HepG2 (cell line): ENCODE results near the gene ODC1. TPM values are rescaled to one million over a fixed set of nuclear protein-coding genes. Genes with fewer than 3 reads are reported as not detected.

Source experiments
- CERS6 ChIP-seq: sonication (generic); formaldehyde crosslinking; IDR thresholded peaks from 2 replicates; pipeline ENCODE4 v1.5.0; 2020; ENCODE audit warnings: missing genetic modification reagents
- CHD2 ChIP-seq: IDR thresholded peaks from 2 replicates; pipeline ENCODE4 v1.6.1; 2011; ENCODE audit warnings: low read depth, low read length, improper control_type of control experiment
- DMTF1 ChIP-seq: sonication (generic); formaldehyde crosslinking; IDR thresholded peaks from 2 replicates; pipeline ENCODE4 v1.4.0; 2020; ENCODE audit warnings: mild to moderate bottlenecking, missing genetic modification reagents
- HNRNPH1 ChIP-seq: fragments of 200-400 bp; formaldehyde crosslinking; optimal IDR thresholded peaks from 2 replicates; pipeline ENCODE3; 2017; ENCODE audit warnings: mild to moderate bottlenecking, low read depth, low read length
- HOXD1 ChIP-seq: sonication (generic); formaldehyde crosslinking; IDR thresholded peaks from 2 replicates; pipeline ENCODE4 v1.5.0; 2020; ENCODE audit warnings: missing genetic modification reagents
- ONECUT2 ChIP-seq: sonication (generic); formaldehyde crosslinking; IDR thresholded peaks from 2 replicates; pipeline ENCODE4 v1.4.0; 2020; ENCODE audit warnings: missing genetic modification reagents
- PRDM15 ChIP-seq: sonication (generic); formaldehyde crosslinking; IDR thresholded peaks from 2 replicates; pipeline ENCODE4 v1.4.0; 2020; ENCODE audit warnings: missing genetic modification reagents
- SIX4 ChIP-seq: sonication (generic); formaldehyde crosslinking; IDR thresholded peaks from 2 replicates; pipeline ENCODE4 v1.4.0; 2020; ENCODE audit warnings: missing genetic modification reagents
- SNAPC2 ChIP-seq: sonication (generic); formaldehyde crosslinking; IDR thresholded peaks from 2 replicates; pipeline ENCODE4 v1.8.1; 2022; ENCODE audit warnings: mild to moderate bottlenecking, missing genetic modification reagents
- SRSF4 ChIP-seq: fragments of 200-400 bp; formaldehyde crosslinking; IDR thresholded peaks from one replicate; pipeline ENCODE4 v1.6.1; 2018; ENCODE audit warnings: mild to moderate bottlenecking, low read depth, low read length, moderate library complexity; ENCODE audit not compliant: poor library complexity, severe bottlenecking
- STAG1 ChIP-seq: sonication (generic); formaldehyde crosslinking; IDR thresholded peaks from 2 replicates; pipeline ENCODE4 v1.4.0; 2020; ENCODE audit warnings: missing genetic modification reagents
- THAP9 ChIP-seq: sonication (generic); formaldehyde crosslinking; IDR thresholded peaks from 2 replicates; pipeline ENCODE4; 2020; ENCODE audit warnings: missing genetic modification reagents, mild to moderate bottlenecking, borderline replicate concordance
- ZFAT ChIP-seq: sonication (generic); formaldehyde crosslinking; conservative IDR thresholded peaks from 2 replicates; pipeline ENCODE4 v1.8.1; 2023; ENCODE audit warnings: missing genetic modification reagents, inconsistent platforms
- ZMYM4 ChIP-seq: sonication (generic); formaldehyde crosslinking; IDR thresholded peaks from 2 replicates; pipeline ENCODE4 v1.8.1; 2023; ENCODE audit warnings: mild to moderate bottlenecking, missing genetic modification reagents
- ZNF616 ChIP-seq: sonication (generic); formaldehyde crosslinking; IDR thresholded peaks from 2 replicates; pipeline ENCODE4 v1.5.0; 2020; ENCODE audit warnings: low read depth, mild to moderate bottlenecking, missing genetic modification reagents
- polyA plus RNA-seq, 8 experiments: library from polyadenylated mRNA; depleted of rRNA in 3 of 8; stranded (reverse) in 7 of 8; unstranded in 1 of 8; fragments of >200 nt; fragmentation: Illumina TruSeq in 4 of 8; extraction: Trizol in 4 of 8; gene quantifications; 2 replicates each; pipeline versions ENCODE4 v1.2.1 to v1.2.3, GENCODE V29; 2011 to 2016; ENCODE audit warnings: low read depth in 4 of 8, missing spikeins in 1 of 8, mixed read lengths in 1 of 8; ENCODE audit not compliant: insufficient read depth in 1 of 8
- total RNA-seq, 5 experiments: library from RNA; depleted of rRNA; stranded (reverse); fragments of >200 nt; fragmentation: Illumina TruSeq; extraction: Trizol; gene quantifications; 2 replicates each; pipeline ENCODE4 v1.2.3, GENCODE V29; 2016; ENCODE audit warnings: low read depth in 1 of 5
- TF ChIP-seq, protein P1 (sequence below): sonication (generic); formaldehyde crosslinking; IDR thresholded peaks from 2 replicates; pipeline ENCODE4 v1.5.1; 2020; ENCODE audit warnings: missing genetic modification reagents, mild to moderate bottlenecking, borderline replicate concordance

Gene ODC1
- total and polyA plus RNA-seq, 2 of the 13 experiments (the other 11 are each of a cell fraction or from before 2014, with no cell fraction given) = 142 to 371 TPM

GRCh38 chr2:10448576-10449485, 704 bp upstream of the ODC1 start (continued):
- peak; percentile 78 for TF ChIP-seq PRDM15 (CRISPR knock-in tag)
- peak; percentile 98 for TF ChIP-seq CERS6
- peak; percentile 49 for TF ChIP-seq STAG1 (CRISPR knock-in tag)
- no peak for TF ChIP-seq SRSF4
- peak; percentile 76 for TF ChIP-seq ONECUT2 (CRISPR knock-in tag)
- TF ChIP-seq THAP9 (CRISPR knock-in tag) = peak; percentile 96
- TF ChIP-seq SNAPC2 (CRISPR knock-in tag) = peak; percentile 97
- TF ChIP-seq HNRNPH1 = no peak
- TF ChIP-seq ZFAT (CRISPR knock-in tag) = peak; percentile 96
- TF ChIP-seq ZMYM4 = peak; percentile 91
- peak; percentile 74; the same call in 1 of the 2 replicates for TF ChIP-seq CHD2
- peak; percentile 95 for TF ChIP-seq DMTF1
- peak; percentile 80 for TF ChIP-seq SIX4 (CRISPR knock-in tag)
- TF ChIP-seq HOXD1 (CRISPR knock-in tag) = peak; percentile 94
- TF ChIP-seq, protein P1, sequence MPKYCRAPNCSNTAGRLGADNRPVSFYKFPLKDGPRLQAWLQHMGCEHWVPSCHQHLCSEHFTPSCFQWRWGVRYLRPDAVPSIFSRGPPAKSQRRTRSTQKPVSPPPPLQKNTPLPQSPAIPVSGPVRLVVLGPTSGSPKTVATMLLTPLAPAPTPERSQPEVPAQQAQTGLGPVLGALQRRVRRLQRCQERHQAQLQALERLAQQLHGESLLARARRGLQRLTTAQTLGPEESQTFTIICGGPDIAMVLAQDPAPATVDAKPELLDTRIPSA (CRISPR knock-in tag) = peak; percentile 99
- TF ChIP-seq ZNF616 = peak; percentile 99
